Measurements from ENCODE around the gene MIA2. TPM values are rescaled to one million over a fixed set of nuclear protein-coding genes. Genes with fewer than 3 reads are reported as not detected.

The MIA2 gene
- polyA plus RNA-seq, 1 of the 3 experiments (the other 2 are of a cell fraction), result 2.6 TPM

GRCh38 chr14:39264057-39264456 lies 30.3 kb downstream of the MIA2 start (continued):
- TF ChIP-seq REST (IDR thresholded peaks at IDR 0.05; ENCODE audit: low read depth, low read length) (no peak), YY1 (IDR thresholded peaks at IDR 0.05; ENCODE audit: low read depth) (no peak), RFX5 (IDR thresholded peaks at IDR 0.05; ENCODE audit: low read length) (no peak), RCOR1 (IDR thresholded peaks at IDR 0.05; ENCODE audit: low read length) (no peak), POLR2AphosphoS5 (IDR thresholded peaks at IDR 0.05; ENCODE audit: low read depth, low read length) (no peak), SMC3 (IDR thresholded peaks at IDR 0.05; ENCODE audit: low read depth, low read length) (no peak), EZH2phosphoT487 (IDR thresholded peaks at IDR 0.05; ENCODE audit: borderline replicate concordance, low read depth) (no peak), IRF3 (IDR thresholded peaks at IDR 0.05; ENCODE audit: low read depth, low read length) (no peak), MEF2A (IDR thresholded peaks at IDR 0.05; ENCODE audit: borderline replicate concordance, low read depth) (no peak), JUND (IDR thresholded peaks at IDR 0.05) (no peak)
- TF ChIP-seq, protein P1, sequence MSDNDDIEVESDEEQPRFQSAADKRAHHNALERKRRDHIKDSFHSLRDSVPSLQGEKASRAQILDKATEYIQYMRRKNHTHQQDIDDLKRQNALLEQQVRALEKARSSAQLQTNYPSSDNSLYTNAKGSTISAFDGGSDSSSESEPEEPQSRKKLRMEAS (IDR thresholded peaks at IDR 0.05; ENCODE audit: low read depth), result no peak

DNA sequence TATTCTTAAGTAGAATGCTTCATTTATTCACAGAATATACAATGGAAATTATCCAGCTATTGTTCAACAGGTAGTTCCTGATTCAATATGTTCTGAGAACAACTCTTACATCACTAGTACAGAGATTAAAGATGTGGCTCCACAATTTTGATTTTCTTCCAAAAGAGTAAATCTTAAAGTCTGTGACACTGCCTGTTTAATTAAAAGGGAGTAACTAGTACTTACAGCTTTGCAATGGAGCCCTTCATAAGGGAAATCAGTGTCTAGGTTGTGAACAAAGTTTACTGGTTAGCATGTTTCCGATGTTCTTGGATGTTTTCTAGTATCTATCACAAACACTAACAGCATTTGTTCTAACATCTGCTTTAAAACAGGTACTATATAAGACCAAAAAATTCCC lies 30.8 kb downstream of the MIA2 start:
- H3K4me2 ChIP-seq, result no peak overlapping the region
- H3K9me3 ChIP-seq, result no peaks in the 10 kb centered on the region
- no peak overlapping the region for H3K27ac ChIP-seq (ENCODE audit: low read depth in 2 of 2, low read length in 1 of 2)
- ChIA-PET CTCF (no interaction called here), POLR2A (no interaction called here)
- H3K36me3 ChIP-seq (replicated peaks in 1 of 2; ENCODE audit: control insufficient read depth in 1 of 2, insufficient read depth in 2 of 2, low read length in 1 of 2), result no peaks in the 10 kb centered on the region
- no peak for DNase-seq
- no peak overlapping the region; a peak in 1 of 4 replicates for H3K4me3 ChIP-seq (ENCODE audit: low read depth in 2 of 2, low read length in 1 of 2)
- H3K27me3 ChIP-seq (ENCODE audit: insufficient read depth), result no peaks in the 10 kb centered on the region
- H4K20me1 ChIP-seq (ENCODE audit: insufficient read depth), result no peaks in the 10 kb centered on the region
- H2AFZ ChIP-seq (ENCODE audit: low read depth), result no peak overlapping the region
- H3K4me1 ChIP-seq (ENCODE audit: control insufficient read depth in 1 of 2, insufficient read depth in 2 of 2, low read depth in 1 of 2, low read length in 1 of 2), result peaks cover 0 to 9% of the 10 kb centered on the region in 2 experiments; a peak in 2 of 4 replicates
- 100% methylated on average over 1 of the region's 1 CpG for WGBS (ENCODE audit: low lambda C conversion rate)
- H3K79me2 ChIP-seq (ENCODE audit: insufficient read depth), result peaks cover 18% of the 10 kb centered on the region
- H3F3A ChIP-seq (replicated peaks; ENCODE audit: insufficient read depth), result no peaks in the 10 kb centered on the region
- H3K9me2 ChIP-seq, result no peaks in the 10 kb centered on the region
- no peak overlapping the region for H3K9ac ChIP-seq
- TF ChIP-seq IRF3 (IDR thresholded peaks at IDR 0.05; ENCODE audit: low read depth, low read length) (no peak), REST (IDR thresholded peaks at IDR 0.05; ENCODE audit: low read depth, low read length) (no peak), CTCF (IDR thresholded peaks at IDR 0.05) (no peak), FOXM1 (IDR thresholded peaks at IDR 0.05; ENCODE audit: low read depth) (no peak), RFX5 (IDR thresholded peaks at IDR 0.05; ENCODE audit: low read length) (no peak), JUND (IDR thresholded peaks at IDR 0.05) (no peak), EZH2phosphoT487 (IDR thresholded peaks at IDR 0.05; ENCODE audit: borderline replicate concordance, low read depth) (no peak)
